GM19438 (cell line): Measurements from ENCODE around the gene ARHGEF37.
A peak's percentile ranks its signal among the peaks of the same experiment; 100 is the strongest.
"Not testable (repeated sequence)": the region's sequence is repeated elsewhere in the genome, so short reads cannot be mapped to it uniquely, and the experiment has no call there.

Source experiments
- ATAC-seq: cut with Tn5 transposase; IDR thresholded peaks from one replicate; pipeline ENCODE4 v1.9.1; 2021; ENCODE audit warnings: low read depth; ENCODE audit not compliant: unreplicated experiment

The ARHGEF37 gene

DNA sequence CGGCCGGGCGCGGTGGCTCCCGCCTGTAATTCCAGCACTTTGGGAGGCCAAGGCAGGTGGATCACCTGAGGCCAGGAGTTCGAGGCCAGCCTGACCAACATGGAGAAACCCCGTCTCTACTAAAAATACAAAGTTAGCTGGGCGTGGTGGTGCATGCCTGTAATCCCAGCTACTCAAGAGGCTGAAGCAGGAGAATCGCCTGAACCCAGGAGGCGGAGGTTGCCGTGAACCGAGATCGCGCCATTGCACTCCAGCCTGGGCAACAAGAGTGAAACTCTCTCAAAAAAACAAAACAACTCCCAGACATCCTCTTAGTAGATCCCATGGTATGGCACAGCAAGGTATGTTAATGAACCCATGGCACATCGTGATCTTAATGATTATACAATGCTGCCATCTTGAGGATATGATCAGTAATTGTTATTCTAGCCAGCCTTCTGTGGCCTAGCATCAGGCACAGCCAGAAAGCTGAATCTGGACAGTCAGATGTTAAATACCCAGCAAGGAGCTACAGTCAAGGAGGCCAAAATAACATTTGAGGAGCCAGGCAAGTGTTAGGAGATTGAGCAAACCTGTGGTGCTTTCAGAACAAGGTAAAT is 16.7 kb upstream of the ARHGEF37 start:
- peak; percentile 87 for ATAC-seq

DNA sequence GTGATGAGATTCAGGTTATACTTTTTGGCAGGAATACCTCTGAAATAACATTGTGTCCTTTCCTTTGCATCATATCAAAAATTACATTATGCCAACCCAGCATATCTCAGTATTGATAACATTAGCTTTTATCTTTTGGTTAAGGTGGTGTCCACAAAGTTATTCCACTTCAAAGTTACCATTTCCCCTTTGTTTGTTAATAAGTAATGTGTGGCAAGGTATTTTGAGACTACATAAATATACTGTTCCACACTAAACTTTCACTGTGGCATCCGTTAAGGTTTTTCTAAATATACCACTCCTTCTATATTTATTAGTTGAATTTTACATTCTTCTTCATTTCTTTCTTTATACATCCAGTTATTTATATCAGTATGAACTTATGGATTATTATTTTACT is 14.1 kb upstream of the ARHGEF37 start:
- ATAC-seq = no peak

DNA sequence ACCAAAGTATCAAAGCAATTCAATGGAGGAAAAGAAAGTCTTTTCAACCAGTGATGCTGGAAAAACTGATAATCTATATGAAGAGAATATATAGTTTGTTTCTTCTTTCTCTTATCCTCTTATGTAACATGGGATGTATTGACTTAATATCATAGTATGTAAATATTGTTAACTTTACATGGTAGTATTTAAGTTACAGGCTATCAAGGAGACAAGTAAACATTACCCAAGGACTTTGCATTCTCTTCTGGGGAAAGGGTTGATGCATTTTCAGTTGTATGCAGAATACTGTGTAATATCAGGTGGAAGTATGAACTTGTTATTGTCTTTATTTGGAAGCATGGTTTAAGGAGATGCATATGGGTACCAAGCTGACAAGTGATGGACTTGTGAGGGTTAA is 9.1 kb upstream of the ARHGEF37 start:
- ATAC-seq = no peak

DNA sequence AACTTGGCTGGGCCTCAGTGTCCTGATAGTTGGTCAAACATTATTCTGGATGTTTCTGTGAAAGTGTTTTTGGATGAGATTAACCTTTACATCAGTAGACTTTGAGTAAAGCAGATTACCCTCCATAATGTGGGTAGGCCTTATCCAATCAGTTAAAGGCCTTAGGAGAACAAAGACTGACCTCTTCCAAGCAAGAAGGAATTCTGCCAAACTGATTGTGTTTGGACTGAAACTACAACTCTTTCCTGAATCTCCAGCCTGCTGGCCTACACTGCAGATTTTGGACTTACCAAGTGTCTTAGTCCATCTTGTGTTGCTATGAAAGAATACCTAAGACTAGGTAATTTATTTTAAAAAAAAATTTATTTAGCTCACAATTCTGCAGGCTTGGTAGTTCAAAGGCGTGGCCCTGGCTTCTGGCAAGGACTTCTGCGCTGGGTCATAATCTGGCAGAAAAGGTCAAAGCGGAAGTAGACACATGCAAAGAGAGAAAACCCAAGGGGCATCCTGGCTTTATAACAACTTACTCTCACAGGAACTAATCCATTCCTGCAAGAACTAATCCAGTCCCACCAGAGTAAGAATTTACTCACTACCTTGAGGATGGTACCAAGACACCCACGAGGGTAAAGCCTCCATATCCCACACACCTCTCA is 8.6 kb upstream of the ARHGEF37 start:
- ATAC-seq = no peak

DNA sequence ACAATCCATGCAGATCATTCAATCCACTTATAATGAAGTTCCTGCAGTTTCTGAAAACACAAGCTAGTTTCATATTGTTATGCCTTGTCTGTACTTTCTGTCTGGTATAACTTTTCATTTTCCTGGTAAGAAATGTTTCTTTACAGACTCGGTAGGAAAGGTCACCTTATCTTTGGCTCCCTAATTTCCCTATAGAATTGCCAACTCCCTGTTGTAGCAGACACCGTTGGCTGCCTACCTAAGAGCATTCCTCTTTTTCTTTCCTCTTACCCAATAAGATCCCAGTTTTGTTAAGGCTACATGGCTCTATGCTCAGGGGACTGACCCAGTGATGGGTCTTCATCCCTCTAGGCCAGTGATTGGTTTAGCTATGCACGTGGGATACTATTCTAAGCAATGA is 6.2 kb upstream of the ARHGEF37 start:
- no peak for ATAC-seq

DNA sequence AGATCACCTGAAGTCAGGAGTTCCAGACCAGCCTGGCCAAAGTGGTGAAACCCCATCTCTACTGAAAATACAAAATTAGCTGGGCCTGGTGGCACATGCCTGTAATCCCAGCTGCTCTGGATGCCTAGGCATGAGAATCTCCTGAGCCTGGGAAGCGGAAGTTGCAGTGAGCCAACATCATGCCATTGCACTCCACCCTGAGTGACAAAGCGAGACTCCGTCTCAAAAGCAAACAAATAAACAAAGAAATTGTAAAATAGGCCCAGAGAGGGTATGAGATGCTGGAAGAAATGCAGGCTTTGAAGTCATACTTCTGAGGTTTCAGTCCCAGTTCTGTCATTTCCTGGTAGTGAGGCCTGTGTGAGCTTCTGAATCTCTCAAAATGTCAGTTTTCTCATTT is 5.3 kb upstream of the ARHGEF37 start:
- ATAC-seq = no peak

DNA sequence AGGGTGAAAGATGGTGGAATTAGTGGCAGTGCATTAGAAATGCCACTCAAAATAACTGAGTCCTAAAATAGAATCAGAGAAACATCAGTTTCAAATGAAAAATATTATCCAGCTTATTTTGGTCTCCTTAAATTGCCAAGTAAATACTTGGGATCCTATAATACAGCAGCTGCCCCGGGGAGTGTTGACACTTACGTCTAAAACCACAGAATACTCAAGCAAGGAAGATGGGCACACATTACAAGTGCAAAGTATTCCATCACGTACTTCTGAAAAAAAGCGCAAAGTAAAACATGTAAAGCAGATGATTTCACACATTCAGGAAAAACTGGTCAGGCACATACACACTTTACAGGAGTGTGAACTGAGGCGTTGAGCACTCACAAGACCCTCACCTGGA is 2.4 kb upstream of the ARHGEF37 start:
- no peak for ATAC-seq

DNA sequence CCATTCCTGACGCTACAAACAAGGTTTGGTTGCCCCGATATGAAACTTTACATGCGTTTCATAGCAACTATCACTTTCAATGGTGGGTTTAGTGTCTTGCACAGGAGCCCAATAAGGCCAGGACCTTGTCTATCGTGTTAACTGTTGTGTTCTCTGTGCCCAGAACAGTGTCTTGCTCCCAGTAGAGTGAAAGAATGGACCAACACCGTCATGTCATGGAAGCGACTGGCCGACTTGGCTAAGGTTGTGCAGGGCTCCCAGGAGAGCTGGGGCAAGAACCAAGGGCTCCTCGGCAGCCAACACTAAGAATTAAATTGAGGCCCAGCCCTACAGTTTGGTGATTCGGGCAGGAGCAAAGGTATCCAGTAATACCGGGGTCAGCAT is 498 bp upstream of the ARHGEF37 start:
- ATAC-seq = no peak

DNA sequence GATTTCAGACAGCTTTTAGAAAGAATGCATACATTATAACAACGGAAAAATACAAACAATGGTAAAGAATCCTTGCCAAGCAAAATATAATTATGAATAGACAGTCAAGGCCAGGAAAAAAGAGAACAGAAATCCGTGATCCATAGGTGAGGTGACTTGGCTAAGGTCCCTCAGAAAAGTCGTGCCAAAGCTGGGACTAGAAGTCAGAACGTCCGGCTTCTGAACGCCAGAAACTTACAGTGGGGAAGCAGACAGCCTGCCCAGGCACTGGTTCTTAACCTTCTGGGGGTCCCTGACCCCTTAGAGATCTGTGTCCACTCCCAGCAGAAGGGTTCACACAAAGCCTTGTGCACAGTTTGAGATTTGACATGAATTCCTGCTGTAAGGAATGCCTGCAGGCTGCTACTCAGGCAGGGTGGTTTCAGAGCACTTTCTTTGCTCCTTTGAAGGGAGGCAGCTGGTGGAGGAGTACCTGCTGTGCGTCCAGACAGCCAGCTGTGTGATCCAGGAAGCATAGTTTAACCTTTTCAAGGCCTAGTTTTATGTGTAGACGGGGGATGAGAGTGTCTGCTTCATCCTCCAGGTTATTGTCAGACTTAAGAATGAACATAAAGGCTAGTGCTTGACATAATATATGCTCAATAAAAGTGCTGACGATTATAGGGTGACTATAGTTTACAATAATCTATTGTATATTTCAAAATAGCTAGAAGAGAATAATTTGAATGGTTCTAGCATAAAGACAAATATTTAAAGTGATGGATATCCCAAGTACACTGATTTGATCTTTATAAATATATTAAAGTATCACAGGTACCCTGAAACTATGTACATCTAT is 852 bp downstream of the ARHGEF37 start:
- no peak for ATAC-seq

DNA sequence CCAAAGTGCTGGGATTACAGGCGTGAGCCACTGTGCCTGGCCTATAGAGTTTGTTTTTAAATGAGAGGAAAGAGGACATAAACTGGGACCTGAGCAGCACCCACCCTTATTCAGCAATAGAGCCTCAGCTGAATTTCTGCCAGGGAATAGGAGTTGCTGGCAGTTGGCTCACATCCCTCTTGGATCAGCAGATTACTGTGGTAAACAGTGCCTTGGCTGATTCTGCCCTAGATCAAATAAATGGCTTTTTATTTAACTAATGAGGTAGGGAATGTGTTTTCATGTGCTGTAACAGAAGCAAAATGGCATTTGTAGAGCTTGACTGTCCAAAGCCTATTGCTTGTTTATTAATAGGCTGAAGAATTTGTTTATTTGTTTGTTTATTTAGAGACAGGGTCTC is 2.1 kb downstream of the ARHGEF37 start:
- ATAC-seq = no peak

DNA sequence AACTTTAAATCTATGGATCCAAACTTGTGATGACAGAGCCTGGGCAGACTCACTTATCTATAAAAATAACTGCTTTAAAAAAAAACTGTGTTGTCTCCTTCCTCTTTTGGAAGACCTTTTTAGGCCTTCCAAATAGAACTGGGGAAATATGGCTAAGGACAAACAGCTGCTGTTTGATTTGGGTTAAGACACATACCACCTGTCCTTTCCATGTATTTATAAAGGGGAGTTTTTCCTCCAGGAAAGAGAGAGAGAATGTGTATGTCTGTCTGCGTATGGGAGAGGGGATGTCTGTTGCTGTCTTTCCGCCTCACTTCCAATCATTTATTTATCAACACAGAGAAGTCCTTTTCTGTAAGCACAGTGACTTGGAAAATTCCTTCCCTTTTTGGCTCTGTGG is 2.8 kb downstream of the ARHGEF37 start:
- no peak for ATAC-seq

DNA sequence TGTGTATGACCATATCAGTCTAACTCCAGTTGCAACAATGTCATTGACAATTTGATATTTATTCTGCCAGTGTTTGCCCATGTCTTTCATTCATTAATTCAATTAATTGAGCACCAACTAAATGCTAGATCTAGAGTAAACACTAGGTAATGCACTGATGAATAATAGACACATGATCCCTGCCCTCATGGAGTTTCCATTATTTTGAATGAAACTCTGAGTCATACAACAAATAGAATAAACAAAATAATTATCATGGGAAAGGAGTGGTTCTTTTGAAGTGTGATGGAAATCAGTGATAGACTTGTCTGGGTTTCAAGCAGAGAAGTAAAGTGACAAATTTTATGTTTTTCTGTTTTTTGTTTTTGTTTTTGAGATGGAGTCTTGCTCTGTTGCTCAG is 4.6 kb downstream of the ARHGEF37 start:
- ATAC-seq = no peak

DNA sequence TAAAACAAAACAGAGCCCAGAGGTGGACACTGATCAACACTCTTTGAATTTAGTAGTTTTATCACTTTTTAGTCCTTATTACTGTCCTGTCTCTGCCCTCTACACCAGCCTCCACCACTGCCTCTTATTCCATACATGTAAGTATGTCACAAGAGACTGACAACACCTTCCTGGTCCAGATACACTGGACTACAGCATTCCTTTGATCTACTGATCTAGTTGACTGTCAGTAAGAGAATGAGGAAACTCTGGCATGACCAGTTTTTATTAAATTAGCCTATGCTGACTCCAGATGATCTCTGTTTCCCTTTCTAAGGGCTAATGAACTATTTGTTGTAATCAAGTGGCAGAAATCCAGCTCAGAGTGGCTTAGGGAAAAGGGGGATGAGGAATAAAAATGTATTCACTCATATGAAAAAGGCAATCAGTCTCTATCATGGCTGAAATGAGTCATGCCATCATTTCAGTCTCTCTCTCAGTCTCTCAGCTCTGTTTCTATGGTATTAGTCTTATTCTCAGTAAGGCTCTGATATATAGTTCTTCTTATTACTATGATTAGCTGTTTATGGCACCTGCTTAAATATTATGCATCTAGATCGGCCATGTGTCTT is 5.5 kb downstream of the ARHGEF37 start:
- no peak for ATAC-seq

DNA sequence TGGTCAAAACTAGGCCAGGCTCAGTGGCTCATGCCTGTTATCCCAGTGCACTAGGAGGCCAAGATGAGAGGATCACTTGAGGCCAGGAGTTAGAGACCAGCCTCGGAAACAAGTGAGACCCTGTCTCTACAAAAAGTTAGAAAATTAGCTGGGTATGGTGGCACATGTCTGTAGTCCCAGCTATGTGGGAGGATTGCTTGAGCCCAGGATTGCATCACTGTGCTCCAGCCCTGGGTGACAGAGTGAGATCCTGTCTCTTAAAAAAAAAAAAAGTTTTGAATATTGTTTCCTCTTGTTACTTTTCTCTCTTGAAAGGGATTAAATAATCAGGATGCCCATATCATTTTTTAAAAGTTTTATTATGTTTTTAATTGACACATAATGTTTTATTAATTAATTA is 7.6 kb downstream of the ARHGEF37 start:
- ATAC-seq = no peak

DNA sequence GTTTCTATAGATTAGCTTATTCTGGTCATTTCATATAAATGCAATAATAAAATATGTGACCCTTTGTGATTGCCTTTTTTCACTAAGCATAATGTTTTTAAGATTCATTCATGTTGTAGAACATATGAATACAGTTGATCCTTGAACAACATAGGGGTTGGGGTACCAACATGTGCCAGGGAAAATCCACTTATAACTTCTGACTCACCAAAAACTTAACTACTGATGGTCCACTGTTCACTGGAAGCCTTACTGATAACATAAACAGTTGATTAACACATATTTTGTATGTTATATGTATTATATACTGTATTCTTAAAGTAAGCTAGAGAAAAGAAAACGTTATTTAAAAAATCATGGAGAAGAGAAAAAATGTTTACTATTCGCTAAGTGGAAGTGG is 12.1 kb downstream of the ARHGEF37 start:
- no peak for ATAC-seq

DNA sequence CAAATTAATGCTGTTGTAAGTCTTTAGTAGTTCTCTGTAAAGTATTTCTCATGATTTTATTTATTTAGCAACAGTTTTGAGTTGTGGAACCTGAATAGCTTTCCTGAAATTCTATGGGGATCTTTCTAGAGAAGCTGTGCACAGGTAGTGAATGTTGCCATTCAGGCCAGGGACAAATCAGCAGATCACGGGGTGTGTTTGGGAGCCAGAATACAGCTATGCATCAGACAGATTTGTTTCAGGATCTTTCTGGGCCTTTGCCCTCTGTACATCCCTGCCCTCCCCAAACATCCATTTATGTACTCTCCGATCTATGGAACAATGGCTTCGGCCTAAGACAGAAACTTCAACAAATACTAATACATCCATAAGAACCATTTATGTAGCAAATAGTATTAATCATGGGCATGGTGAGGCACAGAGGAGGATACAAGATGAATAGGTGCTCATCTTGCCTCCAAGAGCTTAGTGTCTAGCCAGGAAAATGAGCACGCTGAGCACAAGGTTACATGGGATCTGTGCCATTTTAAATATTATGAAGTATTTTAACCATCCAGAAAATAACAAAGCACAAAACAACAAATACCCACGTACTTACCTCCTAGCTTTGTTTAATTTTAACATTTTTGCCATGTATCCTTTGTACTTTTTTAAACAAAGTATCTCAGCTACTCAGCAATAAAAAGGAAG is 13.1 kb downstream of the ARHGEF37 start:
- ATAC-seq = no peak

DNA sequence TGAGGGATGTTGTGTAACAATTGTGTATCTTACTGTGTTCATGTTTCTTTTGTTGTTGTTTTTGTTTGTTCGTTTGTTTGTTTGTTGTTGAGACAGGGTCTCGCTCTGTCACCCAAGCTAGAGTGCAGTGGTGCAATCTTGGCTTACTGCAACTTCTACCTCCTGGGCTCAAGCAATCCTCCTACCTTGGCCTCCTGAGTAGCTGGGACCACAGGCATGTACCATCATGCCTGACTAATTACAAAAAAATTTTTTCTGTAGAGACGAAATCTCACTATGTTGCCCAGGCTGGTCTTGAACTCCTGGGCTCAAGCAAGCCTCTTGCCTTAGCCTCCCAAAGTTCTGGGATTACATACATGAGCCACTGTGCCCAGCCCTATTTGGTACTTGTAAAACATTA is 13.8 kb downstream of the ARHGEF37 start:
- ATAC-seq = not testable (repeated sequence)

DNA sequence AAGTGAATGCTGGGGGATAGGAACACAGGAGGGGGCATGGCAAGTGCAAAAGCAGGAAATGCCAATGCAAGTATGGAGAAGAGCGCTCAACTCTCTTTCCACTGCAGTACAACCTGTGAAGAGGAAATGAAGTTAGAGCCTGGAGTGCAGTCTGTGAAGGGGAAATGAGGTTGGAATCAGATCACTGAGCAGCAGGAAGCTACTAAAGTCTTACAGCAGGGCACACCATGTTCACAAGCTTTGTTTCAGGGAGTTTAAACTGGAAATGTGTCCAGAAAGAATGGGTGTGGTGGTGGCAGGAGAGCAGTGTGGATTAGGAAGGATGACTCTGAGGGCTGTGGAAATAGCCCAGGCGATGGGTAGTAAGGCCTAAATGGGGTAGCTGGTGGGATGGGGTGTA is 15.4 kb downstream of the ARHGEF37 start:
- ATAC-seq = no peak

DNA sequence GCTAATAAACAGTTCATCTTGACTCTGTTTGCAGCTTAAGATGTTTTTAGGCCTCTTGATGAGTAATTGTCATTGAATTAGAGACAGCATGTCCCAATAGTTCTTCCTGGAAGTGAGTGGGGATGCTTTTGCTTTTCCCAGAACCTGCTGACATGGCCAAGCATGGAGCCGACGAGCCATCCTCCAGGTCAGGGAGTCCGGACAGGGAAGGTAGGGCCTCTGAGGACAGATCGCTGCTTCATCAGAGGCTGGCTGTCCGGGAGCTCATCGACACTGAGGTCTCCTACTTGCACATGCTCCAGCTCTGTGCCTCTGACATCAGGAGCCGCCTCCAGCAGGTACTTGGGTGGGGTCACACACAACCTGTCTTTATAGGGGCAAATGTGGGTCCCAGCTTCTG is 16.3 kb downstream of the ARHGEF37 start:
- no peak for ATAC-seq

DNA sequence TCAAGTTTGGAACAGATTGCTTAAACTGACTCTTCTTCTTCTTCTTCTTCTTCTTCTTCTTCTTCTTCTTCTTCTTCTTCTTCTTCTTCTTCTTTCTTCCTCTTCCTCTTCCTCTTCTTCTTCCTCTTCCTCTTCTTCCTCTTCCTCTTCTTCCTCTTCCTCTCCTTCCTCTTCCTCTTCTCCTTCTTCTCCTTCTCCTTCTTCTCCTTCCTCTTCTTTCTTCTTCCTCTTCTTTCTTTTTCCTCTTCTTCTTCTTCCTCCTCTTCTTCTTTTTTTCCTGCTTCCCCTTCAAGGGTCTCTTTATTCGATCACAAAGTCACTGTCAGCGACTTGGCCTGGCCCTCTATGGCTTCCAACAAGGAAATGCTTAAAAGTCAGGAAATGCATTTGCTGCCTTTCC is 16.9 kb downstream of the ARHGEF37 start:
- not testable (repeated sequence) for ATAC-seq

DNA sequence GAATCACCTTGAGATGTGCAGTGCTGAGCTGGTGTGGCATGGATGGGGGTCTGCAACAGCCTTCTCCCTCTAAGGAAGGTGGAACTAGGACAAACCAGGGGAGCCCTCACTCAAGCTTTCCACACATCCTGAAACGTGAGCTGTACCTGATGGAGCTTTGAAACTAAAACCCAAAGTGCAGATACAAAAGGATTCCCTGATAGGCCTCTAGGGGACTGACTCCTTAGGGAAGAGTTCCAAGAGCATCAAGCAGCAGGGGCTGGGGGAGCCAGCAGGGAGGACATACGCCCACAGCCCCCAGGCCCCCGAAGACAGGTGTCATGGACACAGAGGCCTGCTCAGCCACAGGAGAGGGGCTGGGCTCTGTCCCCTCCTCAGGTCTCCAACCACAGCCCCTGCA is 17.7 kb downstream of the ARHGEF37 start:
- no peak for ATAC-seq
